Peyer's patch (tissue), 4 donors: ENCODE measurements around the gene SLC26A11. TPM values are rescaled to one million over a fixed set of nuclear protein-coding genes. Genes with fewer than 3 reads are reported as not detected.
A peak's percentile ranks its signal among the peaks of the same experiment; 100 is the strongest.

Source experiments
- DNase-seq, 3 donors: peaks; one replicate each; pipeline ENCODE4 v3.0.0-alpha.2; 2017 to 2019
- H3K27ac ChIP-seq, 4 donors: fragments of 200-600 bp; sonication (generic); one replicate each; pipeline ENCODE4 v1.5.1; 2016 to 2019
- H3K27me3 ChIP-seq, 2 donors: fragments of 200-600 bp; sonication (generic); one replicate each; pipeline ENCODE4 v1.5.1; 2019
- H3K36me3 ChIP-seq, 3 donors: fragments of 200-600 bp; sonication (generic); one replicate each; pipeline ENCODE4 v1.5.1; 2016 to 2019
- H3K4me1 ChIP-seq, 4 donors: fragments of 200-600 bp; sonication (generic); one replicate each; pipeline ENCODE4 v1.5.1; 2016 to 2019
- H3K4me3 ChIP-seq, 4 donors: fragments of 200-600 bp; sonication (generic); 1 replicate in 3 of 4; 2 replicates in 1 of 4; pipeline ENCODE4 v1.5.1; 2016 to 2019; ENCODE audit warnings: mild to moderate bottlenecking in 1 of 4
- H3K9me3 ChIP-seq, 4 donors: fragments of 200-600 bp; sonication (generic); one replicate each; pipeline ENCODE4 v1.5.1; 2016 to 2019; ENCODE audit warnings: mild to moderate bottlenecking in 1 of 4
- POLR2A ChIP-seq, 2 donors: fragments of 450-650 bp; IDR thresholded peaks; one replicate each; pipeline ENCODE4 v1.5.1; 2017; ENCODE audit warnings: antibody characterized with exemption in 2 of 2, mild to moderate bottlenecking in 2 of 2, moderate library complexity in 2 of 2
- total RNA-seq, 4 donors: library from RNA; depleted of rRNA; stranded (reverse); fragments of >200 nt; gene quantifications; one replicate each; pipeline ENCODE4 v1.1.0, GENCODE V29; 2016
- TF ChIP-seq, protein P1 (sequence below), 6 experiments: fragments of 450-650 bp in 4 of 6; fragments of 200-600 bp in 2 of 6; sonication (generic) in 1 of 6; IDR thresholded peaks; one replicate each; pipeline ENCODE4 v1.5.1; 2017 to 2019; ENCODE audit warnings: antibody characterized with exemption in 6 of 6, mild to moderate bottlenecking in 3 of 6, moderate library complexity in 1 of 6

Gene SLC26A11
- total RNA-seq, 4 donors from 2014 or later: 28.1 to 42.9 (median 33.1) TPM

- no peak for TF ChIP-seq POLR2A (IDR thresholded peaks at IDR 0.05)
- TF ChIP-seq, protein P1, sequence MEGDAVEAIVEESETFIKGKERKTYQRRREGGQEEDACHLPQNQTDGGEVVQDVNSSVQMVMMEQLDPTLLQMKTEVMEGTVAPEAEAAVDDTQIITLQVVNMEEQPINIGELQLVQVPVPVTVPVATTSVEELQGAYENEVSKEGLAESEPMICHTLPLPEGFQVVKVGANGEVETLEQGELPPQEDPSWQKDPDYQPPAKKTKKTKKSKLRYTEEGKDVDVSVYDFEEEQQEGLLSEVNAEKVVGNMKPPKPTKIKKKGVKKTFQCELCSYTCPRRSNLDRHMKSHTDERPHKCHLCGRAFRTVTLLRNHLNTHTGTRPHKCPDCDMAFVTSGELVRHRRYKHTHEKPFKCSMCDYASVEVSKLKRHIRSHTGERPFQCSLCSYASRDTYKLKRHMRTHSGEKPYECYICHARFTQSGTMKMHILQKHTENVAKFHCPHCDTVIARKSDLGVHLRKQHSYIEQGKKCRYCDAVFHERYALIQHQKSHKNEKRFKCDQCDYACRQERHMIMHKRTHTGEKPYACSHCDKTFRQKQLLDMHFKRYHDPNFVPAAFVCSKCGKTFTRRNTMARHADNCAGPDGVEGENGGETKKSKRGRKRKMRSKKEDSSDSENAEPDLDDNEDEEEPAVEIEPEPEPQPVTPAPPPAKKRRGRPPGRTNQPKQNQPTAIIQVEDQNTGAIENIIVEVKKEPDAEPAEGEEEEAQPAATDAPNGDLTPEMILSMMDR (IDR thresholded peaks at IDR 0.05): no peak
- DNase-seq: no peak
- Histone ChIP-seq H3K4me3 (peak overlapping the region in 2 of 4 donors; percentile 97 to 100), H3K9me3 (no peaks in the 10 kb centered on the region), H3K4me1 (peaks cover 3 to 37% (median 20%) of the 10 kb centered on the region in 4 donors), H3K36me3 (peaks cover 0 to 16% (median 0%) of the 10 kb centered on the region in 3 donors), H3K27ac (peak overlapping the region; percentile 99 to 100 (median 100)), H3K27me3 (no peaks in the 10 kb centered on the region)
These were observed 42.1 kb downstream of the SLC26A11 start for GRCh38 chr17:80262291-80262690.

GRCh38 chr17:80262775-80263244 is 42.6 kb downstream of the SLC26A11 start:
- Histone ChIP-seq H3K4me1 (peaks cover 3 to 37% (median 20%) of the 10 kb centered on the region in 4 donors), H3K4me3 (peak overlapping the region in 3 of 4 donors; percentile 58 to 65 (median 64))
- DNase-seq: no peak

DNA sequence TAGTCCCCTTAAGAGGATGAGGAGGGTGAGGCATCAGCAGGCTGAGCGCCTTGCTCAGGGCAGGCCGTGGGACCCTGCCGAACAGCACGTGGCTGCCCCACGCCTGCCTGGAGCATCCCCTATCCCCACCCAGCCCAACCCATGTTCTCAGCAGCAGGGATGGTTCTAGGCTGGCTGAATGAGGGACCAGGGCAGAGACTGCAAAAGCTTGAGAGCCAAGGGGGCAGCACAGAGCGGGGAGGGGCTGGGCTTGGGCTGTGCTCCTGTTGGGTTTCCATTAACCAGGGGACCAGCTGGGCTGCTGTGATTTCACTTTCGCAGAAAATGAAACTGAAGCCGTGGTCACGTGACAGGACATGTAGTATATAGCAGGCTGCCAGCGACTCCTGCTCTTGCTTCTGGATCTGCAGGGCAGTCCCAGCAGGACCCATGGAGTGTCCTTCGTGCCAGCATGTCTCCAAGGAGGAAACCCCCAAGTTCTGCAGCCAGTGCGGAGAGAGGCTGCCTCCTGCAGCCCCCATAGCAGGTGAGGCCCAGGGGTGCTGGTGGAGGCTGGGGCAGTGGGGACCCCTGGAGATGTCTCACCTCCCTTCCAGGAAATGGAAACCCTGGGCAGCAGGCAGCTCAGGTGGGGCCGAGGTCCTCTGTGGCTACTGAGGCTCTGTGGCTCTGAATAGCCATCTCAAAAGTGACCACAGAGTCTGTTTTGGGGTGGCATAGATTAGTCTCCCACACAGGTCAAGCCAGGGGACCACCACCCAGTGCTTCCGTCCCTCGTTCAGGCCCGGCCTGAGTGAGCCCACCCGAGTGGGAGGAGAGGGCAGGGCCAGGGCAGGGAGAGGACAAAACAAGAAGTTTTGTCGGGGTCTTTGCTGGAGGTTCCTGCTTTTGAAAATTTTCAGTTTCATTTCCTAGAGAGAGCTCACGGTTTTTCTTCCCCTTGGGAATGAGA is 43.3 kb downstream of the SLC26A11 start:
- H3K27ac ChIP-seq: peak overlapping the region; percentile 63 to 100 (median 100)
- peaks cover 3 to 37% (median 20%) of the 10 kb centered on the region in 4 donors for H3K4me1 ChIP-seq
- H3K27me3 ChIP-seq: no peaks in the 10 kb centered on the region
- H3K4me3 ChIP-seq: peak overlapping the region; percentile 36 to 65 (median 61)
- H3K9me3 ChIP-seq: no peaks in the 10 kb centered on the region
- peaks cover 0 to 27% (median 0%) of the 10 kb centered on the region in 3 donors for H3K36me3 ChIP-seq
- TF ChIP-seq POLR2A (IDR thresholded peaks at IDR 0.05): peak; percentile 83 to 91
- TF ChIP-seq, protein P1 (IDR thresholded peaks at IDR 0.05): peak in 2 of 6 experiments; percentile 35 to 39
- peak; percentile 86 to 98 (median 97) for DNase-seq

More at GRCh38 chr17:80262775-80263244, 42.6 kb downstream of the SLC26A11 start:
- Histone ChIP-seq H3K9me3 (no peaks in the 10 kb centered on the region), H3K36me3 (peaks cover 0 to 21% (median 0%) of the 10 kb centered on the region in 3 donors), H3K27ac (peak overlapping the region; percentile 63 to 100 (median 100)), H3K27me3 (no peaks in the 10 kb centered on the region)
- TF ChIP-seq POLR2A (IDR thresholded peaks at IDR 0.05): no peak
- TF ChIP-seq, protein P1 (IDR thresholded peaks at IDR 0.05): no peak

GRCh38 chr17:80264205-80265075 is 44.2 kb downstream of the SLC26A11 start:
- Histone ChIP-seq H3K4me3 (peak overlapping the region; percentile 36 to 65 (median 61)), H3K36me3 (peaks cover 0 to 27% (median 0%) of the 10 kb centered on the region in 3 donors), H3K4me1 (peaks cover 3 to 37% (median 20%) of the 10 kb centered on the region in 4 donors), H3K27me3 (no peaks in the 10 kb centered on the region), H3K9me3 (no peaks in the 10 kb centered on the region), H3K27ac (peak overlapping the region; percentile 63 to 100 (median 100))
- TF ChIP-seq, protein P1 (IDR thresholded peaks at IDR 0.05): no peak
- TF ChIP-seq POLR2A (IDR thresholded peaks at IDR 0.05): no peak
- DNase-seq: peak in 2 of 3 donors; percentile 63 to 79
